ENCODE measurements around the gene PKN3. TPM values are rescaled to one million over a fixed set of nuclear protein-coding genes. Genes with fewer than 3 reads are reported as not detected.

PKN3 gene
- polyA plus RNA-seq, 1 donor from 2014 or later: 0.06 TPM

- Histone ChIP-seq H4K20me1 (ENCODE audit: insufficient read depth) (no peaks in the 10 kb centered on the region), H3K4me2 (ENCODE audit: low read length) (no peak overlapping the region), H2AFZ (ENCODE audit: low read depth, low read length) (no peak overlapping the region), H3K27me3 (ENCODE audit: insufficient read depth, low read depth, low read length) (peaks cover 3% of the 10 kb centered on the region), H3K9me2 (ENCODE audit: insufficient read depth, low read length) (no peaks in the 10 kb centered on the region), H3K79me2 (replicated peaks; ENCODE audit: insufficient read depth, low read length) (no peaks in the 10 kb centered on the region), H3F3A (ENCODE audit: insufficient read depth, low read length, poor library complexity, severe bottlenecking) (no peaks in the 10 kb centered on the region), H3K9me3 (ENCODE audit: low read length) (no peaks in the 10 kb centered on the region), H3K9ac (ENCODE audit: low read length) (no peak overlapping the region), H3K36me3 (ENCODE audit: insufficient read depth, low read length) (no peaks in the 10 kb centered on the region), H3K4me3 (ENCODE audit: low read length) (no peak overlapping the region), H3K27ac (ENCODE audit: low read length) (no peak overlapping the region)
- TF ChIP-seq POLR2AphosphoS5 (IDR thresholded peaks at IDR 0.05) (no peak), RAD21 (conservative IDR thresholded peaks at IDR 0.05) (no peak), REST (IDR thresholded peaks at IDR 0.05; ENCODE audit: borderline replicate concordance) (no peak), EZH2 (IDR thresholded peaks at IDR 0.05; ENCODE audit: borderline replicate concordance, insufficient read depth, low read length, poor library complexity, severe bottlenecking) (no peak), SMC3 (conservative IDR thresholded peaks at IDR 0.05; ENCODE audit: poor library complexity) (no peak), MXI1 (conservative IDR thresholded peaks at IDR 0.05; ENCODE audit: poor library complexity, severe bottlenecking) (no peak), CTCF (IDR thresholded peaks at IDR 0.05; ENCODE audit: poor library complexity, severe bottlenecking) (no peak), TAF1 (IDR thresholded peaks at IDR 0.05; ENCODE audit: low read depth) (no peak), EP300 (conservative IDR thresholded peaks at IDR 0.05; ENCODE audit: poor library complexity, severe bottlenecking) (no peak)
These were observed 3.7 kb downstream of the PKN3 start for GRCh38 chr9:128706045-128706444.

GRCh38 chr9:128706671-128707381, 4.5 kb downstream of the PKN3 start:
- Histone ChIP-seq H3K27me3 (ENCODE audit: insufficient read depth, low read depth, low read length) (peaks cover 3% of the 10 kb centered on the region), H3K27ac (ENCODE audit: low read length) (no peak overlapping the region), H3K4me3 (ENCODE audit: low read length) (no peak overlapping the region), H3F3A (ENCODE audit: insufficient read depth, low read length, poor library complexity, severe bottlenecking) (no peaks in the 10 kb centered on the region), H4K20me1 (ENCODE audit: insufficient read depth) (no peaks in the 10 kb centered on the region), H2AFZ (ENCODE audit: low read depth, low read length) (no peak overlapping the region), H3K36me3 (ENCODE audit: insufficient read depth, low read length) (no peaks in the 10 kb centered on the region), H3K9me2 (ENCODE audit: insufficient read depth, low read length) (no peaks in the 10 kb centered on the region), H3K4me2 (ENCODE audit: low read length) (no peak overlapping the region), H3K79me2 (replicated peaks; ENCODE audit: insufficient read depth, low read length) (no peaks in the 10 kb centered on the region), H3K9me3 (ENCODE audit: low read length) (no peaks in the 10 kb centered on the region), H3K9ac (ENCODE audit: low read length) (no peak overlapping the region)
- no peak for TF ChIP-seq EZH2 (IDR thresholded peaks at IDR 0.05; ENCODE audit: borderline replicate concordance, insufficient read depth, low read length, poor library complexity, severe bottlenecking)
